HepG2 (cell line): ENCODE data around the gene VCL.

ENCODE experiments used
- FOXK2 ChIP-seq: fragments of 450-650 bp; IDR thresholded peaks from 2 replicates; pipeline ENCODE4 v1.6.1; 2016
- POLR2A ChIP-seq, 2 experiments: IDR thresholded peaks; 2 replicates each; pipeline ENCODE4 v1.6.1; 2011; ENCODE audit warnings: low read depth in 2 of 2, low read length in 2 of 2, mild to moderate bottlenecking in 1 of 2, moderate library complexity in 1 of 2; ENCODE audit not compliant: insufficient read depth in 1 of 2
- SETDB1 ChIP-seq: sonication (generic); formaldehyde crosslinking; IDR thresholded peaks from 2 replicates; pipeline ENCODE4 v1.5.1; 2020; ENCODE audit warnings: missing genetic modification reagents, mild to moderate bottlenecking, borderline replicate concordance

GRCh38 chr10:74107391-74107790 is 109.5 kb downstream of the VCL start:
- TF ChIP-seq SETDB1 (CRISPR knock-in tag) (no peak), FOXK2 (no peak), POLR2A (IDR thresholded peaks at IDR 0.05; ENCODE audit: insufficient read depth in 1 of 2, low read depth in 2 of 2, low read length in 2 of 2) (no peak)
